Fibroblast of skin of right quadriceps (primary cell): ENCODE data around the gene PDPR.
"Not testable (repeated sequence)": the region's sequence is repeated elsewhere in the genome, so short reads cannot be mapped to it uniquely, and the experiment has no call there.

Experiments used
- DNase-seq: peaks from one replicate; pipeline ENCODE4 v3.0.0-alpha.2; 2013

The PDPR gene

GRCh38 chr16:70113982-70114826, at the start of gene PDPR:
Gene PDPR, plus strand, starts transcription at chr16:70114332. Its CDS starts 6,161 bp downstream, at chr16:70120493.
- DNase-seq, result peak; percentile 86

GRCh38 chr16:70064841-70065370, 49.2 kb upstream of the PDPR start:
- DNase-seq, result peak; percentile 5

GRCh38 chr16:70065376-70065745, 48.8 kb upstream of the PDPR start:
- not testable (repeated sequence) for DNase-seq

GRCh38 chr16:70065746-70066658, 48.1 kb upstream of the PDPR start:
- DNase-seq, result peak; percentile 81

GRCh38 chr16:70066751-70067150, 47.4 kb upstream of the PDPR start:
- not testable (repeated sequence) for DNase-seq

GRCh38 chr16:70079081-70079480, 35.1 kb upstream of the PDPR start:
- DNase-seq, result not testable (repeated sequence)

- DNase-seq, result not testable (repeated sequence)
Measured at GRCh38 chr16:70081219-70081618, 32.9 kb upstream of the PDPR start.

- not testable (repeated sequence) for DNase-seq
Measured at GRCh38 chr16:70083931-70084330, 30.2 kb upstream of the PDPR start.

- DNase-seq, result not testable (repeated sequence)
Measured at GRCh38 chr16:70088160-70088559, 26.0 kb upstream of the PDPR start.

GRCh38 chr16:70088877-70089276, 25.3 kb upstream of the PDPR start:
- DNase-seq, result not testable (repeated sequence)

GRCh38 chr16:70089289-70089688, 24.8 kb upstream of the PDPR start:
- not testable (repeated sequence) for DNase-seq

GRCh38 chr16:70091104-70091503, 23.0 kb upstream of the PDPR start:
- DNase-seq, result not testable (repeated sequence)

- not testable (repeated sequence) for DNase-seq
Measured at GRCh38 chr16:70094096-70094495, 20.0 kb upstream of the PDPR start.

GRCh38 chr16:70109583-70110279, 4.4 kb upstream of the PDPR start:
- DNase-seq, result peak; percentile 20

- DNase-seq, result not testable (repeated sequence)
Measured at GRCh38 chr16:70112162-70112561, 2.0 kb upstream of the PDPR start.

GRCh38 chr16:70113599-70113981, 542 bp upstream of the PDPR start:
- not testable (repeated sequence) for DNase-seq

GRCh38 chr16:70118354-70118753, 4.2 kb downstream of the PDPR start:
- DNase-seq, result not testable (repeated sequence)

- not testable (repeated sequence) for DNase-seq
Measured at GRCh38 chr16:70118776-70119175, 4.6 kb downstream of the PDPR start.

- not testable (repeated sequence) for DNase-seq
Measured at GRCh38 chr16:70120398-70120797, 6.3 kb downstream of the PDPR start.

GRCh38 chr16:70123822-70124221, 9.7 kb downstream of the PDPR start:
- DNase-seq, result not testable (repeated sequence)

- DNase-seq, result not testable (repeated sequence)
Measured at GRCh38 chr16:70126226-70126625, 12.1 kb downstream of the PDPR start.

GRCh38 chr16:70127706-70128105, 13.6 kb downstream of the PDPR start:
- not testable (repeated sequence) for DNase-seq
